DND-41 (cell line): ENCODE results near the gene DLGAP1.

ENCODE experiments used
- ATAC-seq: fragments of 200-7000 bp; cut with Tn5 transposase; 3 replicates; pipeline ENCODE4 v1.9.1; 2021; ENCODE audit warnings: low read depth; ENCODE audit not compliant: insufficient read depth
- DNase-seq: peaks from one replicate; pipeline ENCODE4 v3.0.0-alpha.2; 2020
- H2AFZ ChIP-seq: 2 replicates; pipeline ENCODE4 v1.6.0; 2012; ENCODE audit warnings: low read depth, low read length
- H3K27ac ChIP-seq: 2 replicates; pipeline ENCODE4 v1.5.1; 2012; ENCODE audit warnings: low read length, inconsistent platforms
- H3K27me3 ChIP-seq: fragments of 200-600 bp; sonication (generic); 2 replicates; pipeline ENCODE4 v1.6.0; 2012; ENCODE audit warnings: low read length, mild to moderate bottlenecking, inconsistent platforms; ENCODE audit not compliant: insufficient read depth, poor library complexity
- H3K36me3 ChIP-seq: 2 replicates; pipeline ENCODE4 v1.5.1; 2012; ENCODE audit warnings: low read length, inconsistent platforms; ENCODE audit not compliant: insufficient read depth
- H3K4me1 ChIP-seq: 2 replicates; pipeline ENCODE4 v1.5.1; 2012; ENCODE audit warnings: mild to moderate bottlenecking, low read length; ENCODE audit not compliant: insufficient read depth
- H3K4me2 ChIP-seq: 2 replicates; pipeline ENCODE4 v1.6.0; 2012; ENCODE audit warnings: mild to moderate bottlenecking, moderate library complexity, low read length, inconsistent platforms; ENCODE audit not compliant: insufficient read depth
- H3K4me3 ChIP-seq, 2 experiments: fragments of 200-600 bp in 1 of 2; shearing (Covaris generic) in 1 of 2; 2 replicates each; pipeline ENCODE4 v1.5.1; 2012 to 2016; ENCODE audit warnings: inconsistent platforms in 2 of 2, low read length in 2 of 2, mild to moderate bottlenecking in 2 of 2, low read depth in 1 of 2, moderate library complexity in 1 of 2
- H3K79me2 ChIP-seq: 2 replicates; pipeline ENCODE4 v1.6.0; 2012; ENCODE audit warnings: low read length, inconsistent platforms; ENCODE audit not compliant: insufficient read depth
- H3K9ac ChIP-seq: 2 replicates; pipeline ENCODE4 v1.6.0; 2012; ENCODE audit warnings: low read depth, mild to moderate bottlenecking, inconsistent platforms, low read length, moderate library complexity
- H3K9me3 ChIP-seq: 2 replicates; pipeline ENCODE4 v1.5.1; 2012; ENCODE audit warnings: low read length, moderate library complexity, mild to moderate bottlenecking, inconsistent platforms; ENCODE audit not compliant: insufficient read depth, severe bottlenecking
- H4K20me1 ChIP-seq: 2 replicates; pipeline ENCODE4 v1.6.0; 2012; ENCODE audit warnings: low read length; ENCODE audit not compliant: insufficient read depth
- EZH2 ChIP-seq: IDR thresholded peaks from 3 replicates; pipeline ENCODE4 v1.6.1; 2012; ENCODE audit warnings: borderline replicate concordance, low read depth, mild to moderate bottlenecking, moderate library complexity, low read length, inconsistent platforms; ENCODE audit not compliant: severe bottlenecking
- TF ChIP-seq, protein P1 (sequence below): IDR thresholded peaks from 2 replicates; pipeline ENCODE4 v1.5.1; 2012; ENCODE audit warnings: borderline replicate concordance, low read length, moderate library complexity, mild to moderate bottlenecking; ENCODE audit not compliant: poor library complexity, severe bottlenecking; ENCODE audit errors: extremely low read depth

Gene DLGAP1

DNA sequence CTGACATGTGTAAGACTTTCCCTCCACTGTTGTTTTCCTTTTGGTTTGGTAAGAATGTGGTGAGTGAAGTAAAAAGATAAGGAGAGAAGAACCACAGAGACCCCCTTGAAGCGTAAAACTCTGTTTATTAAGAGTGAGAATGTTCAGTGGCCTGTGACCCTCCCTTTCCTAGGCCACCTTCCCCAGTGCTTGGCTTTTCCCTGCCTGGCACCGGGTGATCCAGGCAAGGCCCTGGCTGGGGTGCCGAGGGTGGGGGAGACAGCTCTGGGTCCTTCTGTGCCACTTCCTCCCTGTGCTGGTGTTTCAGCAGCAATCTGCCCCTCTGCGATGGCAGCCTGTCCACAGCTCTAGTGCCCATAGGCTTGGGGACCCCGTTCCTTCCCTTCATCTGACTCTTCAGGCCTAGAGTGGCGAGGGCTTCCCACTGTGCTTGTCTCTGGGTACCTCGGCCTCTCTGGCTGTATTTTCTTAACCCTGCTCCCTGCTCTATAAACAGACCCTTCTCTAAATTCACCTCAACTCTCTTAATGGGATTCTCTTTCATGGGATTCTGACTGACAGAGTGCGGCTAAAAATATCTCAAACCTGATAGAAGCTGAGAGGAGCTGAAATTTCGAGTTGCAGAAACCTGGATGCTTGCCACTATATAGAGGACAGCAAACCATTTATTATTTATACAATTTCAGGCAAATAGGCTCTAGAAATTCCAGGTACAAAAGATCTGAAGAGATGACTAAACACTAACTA lies 461.0 kb downstream of the DLGAP1 start:
- Histone ChIP-seq H2AFZ (no peak overlapping the region), H3K79me2 (no peaks in the 10 kb centered on the region), H3K27ac (no peak overlapping the region), H3K4me2 (no peak overlapping the region), H3K36me3 (no peaks in the 10 kb centered on the region), H3K27me3 (peaks cover 3% of the 10 kb centered on the region), H3K9me3 (no peaks in the 10 kb centered on the region), H3K9ac (no peak overlapping the region), H4K20me1 (no peaks in the 10 kb centered on the region), H3K4me1 (no peaks in the 10 kb centered on the region), H3K4me3 (no peak overlapping the region)
- ATAC-seq (no peak), DNase-seq (no peak)
- TF ChIP-seq, protein P1, sequence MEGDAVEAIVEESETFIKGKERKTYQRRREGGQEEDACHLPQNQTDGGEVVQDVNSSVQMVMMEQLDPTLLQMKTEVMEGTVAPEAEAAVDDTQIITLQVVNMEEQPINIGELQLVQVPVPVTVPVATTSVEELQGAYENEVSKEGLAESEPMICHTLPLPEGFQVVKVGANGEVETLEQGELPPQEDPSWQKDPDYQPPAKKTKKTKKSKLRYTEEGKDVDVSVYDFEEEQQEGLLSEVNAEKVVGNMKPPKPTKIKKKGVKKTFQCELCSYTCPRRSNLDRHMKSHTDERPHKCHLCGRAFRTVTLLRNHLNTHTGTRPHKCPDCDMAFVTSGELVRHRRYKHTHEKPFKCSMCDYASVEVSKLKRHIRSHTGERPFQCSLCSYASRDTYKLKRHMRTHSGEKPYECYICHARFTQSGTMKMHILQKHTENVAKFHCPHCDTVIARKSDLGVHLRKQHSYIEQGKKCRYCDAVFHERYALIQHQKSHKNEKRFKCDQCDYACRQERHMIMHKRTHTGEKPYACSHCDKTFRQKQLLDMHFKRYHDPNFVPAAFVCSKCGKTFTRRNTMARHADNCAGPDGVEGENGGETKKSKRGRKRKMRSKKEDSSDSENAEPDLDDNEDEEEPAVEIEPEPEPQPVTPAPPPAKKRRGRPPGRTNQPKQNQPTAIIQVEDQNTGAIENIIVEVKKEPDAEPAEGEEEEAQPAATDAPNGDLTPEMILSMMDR, result no peak
- no peak for TF ChIP-seq EZH2

DNA sequence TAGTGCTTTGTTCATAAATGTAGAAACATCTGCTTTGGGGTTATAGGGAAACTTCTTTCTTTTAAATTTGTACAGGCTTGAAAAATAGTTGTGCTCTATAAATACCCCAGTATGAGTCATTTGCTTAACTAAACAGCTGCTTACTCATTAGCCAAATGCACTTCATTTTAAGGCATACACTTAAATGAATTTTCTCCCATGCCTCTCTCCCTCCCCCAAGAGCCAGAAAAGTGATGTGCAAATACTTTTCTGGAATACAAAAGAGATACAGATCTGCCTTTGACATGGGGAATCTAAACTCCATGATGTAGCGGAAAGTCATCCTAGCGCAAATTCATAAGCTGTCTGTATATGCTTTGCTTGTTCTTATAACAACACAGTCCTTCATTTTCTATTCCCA lies 469.4 kb downstream of the DLGAP1 start:
- Histone ChIP-seq H3K27ac (no peak overlapping the region), H3K79me2 (no peaks in the 10 kb centered on the region), H3K4me3 (no peak overlapping the region), H3K27me3 (no peaks in the 10 kb centered on the region), H2AFZ (no peak overlapping the region), H3K9ac (no peak overlapping the region), H4K20me1 (no peaks in the 10 kb centered on the region), H3K9me3 (no peaks in the 10 kb centered on the region), H3K4me1 (peaks cover 10% of the 10 kb centered on the region), H3K4me2 (no peak overlapping the region), H3K36me3 (no peaks in the 10 kb centered on the region)
- no peak for DNase-seq
- ATAC-seq, result no peak
- no peak for TF ChIP-seq EZH2
- TF ChIP-seq, protein P1, result no peak

DNA sequence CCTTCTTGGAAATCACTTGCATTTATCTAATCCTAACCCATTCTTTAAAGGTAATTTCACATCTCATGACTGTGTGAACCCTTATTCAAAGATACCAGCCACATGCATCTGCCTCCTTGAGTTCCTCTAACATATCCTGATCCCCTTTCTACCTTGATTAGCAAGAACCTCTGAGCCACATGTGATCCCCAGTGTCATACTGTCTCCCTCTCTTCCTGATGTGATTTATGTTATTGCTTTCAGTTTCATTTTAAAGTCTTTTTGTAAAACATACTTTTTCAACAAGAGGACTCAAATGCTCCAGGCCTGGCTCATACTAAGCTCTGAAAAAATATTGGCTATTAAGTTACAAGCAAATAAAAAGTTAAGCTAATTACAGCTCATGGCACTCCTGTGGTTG lies 470.1 kb downstream of the DLGAP1 start:
- ATAC-seq (peak; percentile 80), DNase-seq (no peak)
- no peaks in the 10 kb centered on the region for H4K20me1 ChIP-seq
- H3K9me3 ChIP-seq, result no peaks in the 10 kb centered on the region
- H3K27ac ChIP-seq, result no peak overlapping the region
- TF ChIP-seq, protein P1, result no peak
- TF ChIP-seq EZH2, result no peak
- H3K79me2 ChIP-seq, result no peaks in the 10 kb centered on the region
- H3K9ac ChIP-seq, result no peak overlapping the region
- no peaks in the 10 kb centered on the region for H3K36me3 ChIP-seq
- H3K4me2 ChIP-seq, result peak overlapping the region; percentile 37; the same call in 1 of the 2 replicates
- peak overlapping the region; percentile 53 for H2AFZ ChIP-seq
- no peak overlapping the region for H3K4me3 ChIP-seq
- H3K4me1 ChIP-seq, result peaks cover 10% of the 10 kb centered on the region
- no peaks in the 10 kb centered on the region for H3K27me3 ChIP-seq
